GM18526 (cell line): ENCODE results near the gene NAV3.

Experiments
- POLR2A ChIP-seq: IDR thresholded peaks from 3 replicates; pipeline ENCODE4 v1.6.1; 2011; ENCODE audit not compliant: insufficient read length; ENCODE audit errors: extremely low read depth

Gene NAV3

GRCh38 chr12:77979597-77980250, 149.0 kb downstream of the NAV3 start:
- TF ChIP-seq POLR2A: no peak

GRCh38 chr12:77980782-77981181, 150.1 kb downstream of the NAV3 start:
- TF ChIP-seq POLR2A: no peak

- TF ChIP-seq POLR2A: no peak
Measured at GRCh38 chr12:77983859-77984258, 153.2 kb downstream of the NAV3 start.

- no peak for TF ChIP-seq POLR2A
Measured at GRCh38 chr12:77992760-77993159, 162.1 kb downstream of the NAV3 start.

- TF ChIP-seq POLR2A: no peak
Measured at GRCh38 chr12:77993658-77994057, 163.0 kb downstream of the NAV3 start.

GRCh38 chr12:77995436-77996167, 164.9 kb downstream of the NAV3 start:
- no peak for TF ChIP-seq POLR2A

GRCh38 chr12:77996670-77997069, 166.0 kb downstream of the NAV3 start:
- no peak for TF ChIP-seq POLR2A

- TF ChIP-seq POLR2A: no peak
Measured at GRCh38 chr12:77998236-77998786, 167.6 kb downstream of the NAV3 start.

- no peak for TF ChIP-seq POLR2A
Measured at GRCh38 chr12:77999074-77999715, 168.5 kb downstream of the NAV3 start.

GRCh38 chr12:78002878-78003277, 172.2 kb downstream of the NAV3 start:
- TF ChIP-seq POLR2A: no peak

- no peak for TF ChIP-seq POLR2A
Measured at GRCh38 chr12:78004249-78005093, 173.8 kb downstream of the NAV3 start.

- TF ChIP-seq POLR2A: no peak
Measured at GRCh38 chr12:78005094-78005492, 174.4 kb downstream of the NAV3 start.

- no peak for TF ChIP-seq POLR2A
Measured at GRCh38 chr12:78007173-78007572, 176.5 kb downstream of the NAV3 start.

GRCh38 chr12:78009031-78009430, 178.3 kb downstream of the NAV3 start:
- TF ChIP-seq POLR2A: no peak

GRCh38 chr12:78018171-78018910, 187.6 kb downstream of the NAV3 start:
- TF ChIP-seq POLR2A: no peak

GRCh38 chr12:78018939-78019338, 188.2 kb downstream of the NAV3 start:
- TF ChIP-seq POLR2A: no peak
